Measurements from ENCODE around the gene ID1. TPM values are rescaled to one million over a fixed set of nuclear protein-coding genes. Genes with fewer than 3 reads are reported as not detected.

The ID1 gene
- polyA plus RNA-seq, 2 of the 4 experiments (the other 2 are of a cell fraction): 237 to 432 TPM

- H3K4me3 ChIP-seq: no peak overlapping the region
- ATAC-seq (no peak), FAIRE-seq (no peak), DNase-seq (ENCODE audit: low read depth in 1 of 2, low spot score in 1 of 2) (no peak)
- H3K4me2 ChIP-seq: peak overlapping the region; percentile 61
- CTCF ChIA-PET: interaction anchor here (0.7 to 28.4 kb wide), 12 partner anchors 9 to 155 kb away, joined by 3 to 903 read pairs (median 16); partner anchors contain the start of genes BCL2L1 and ID1
- peaks cover 78% of the 10 kb centered on the region for H3K4me1 ChIP-seq
- H3K27ac ChIP-seq: peak overlapping the region; percentile 93 to 99
- no peaks in the 10 kb centered on the region for H3K9me3 ChIP-seq
- POLR2A ChIA-PET: interaction anchor here (0.6 to 7.0 kb wide), 6 partner anchors 8 to 44 kb away, joined by 3 to 113 read pairs (median 6); partner anchors contain the start of gene ID1
- TF ChIP-seq HMGXB4 (CRISPR knock-in tag; IDR thresholded peaks at IDR 0.05; ENCODE audit: borderline replicate concordance) (no peak), TFCP2L1 (CRISPR knock-in tag; IDR thresholded peaks at IDR 0.05) (no peak), E2F6 (IDR thresholded peaks at IDR 0.05; ENCODE audit: borderline replicate concordance, low read depth) (no peak), ZC3H11A (IDR thresholded peaks at IDR 0.05) (no peak), NR3C1 (IDR thresholded peaks at IDR 0.05) (no peak), POLR2AphosphoS2 (conservative IDR thresholded peaks at IDR 0.05; ENCODE audit: low read length) (no peak; the same call in 1 of the 2 replicates), HEYL (CRISPR knock-in tag; IDR thresholded peaks at IDR 0.05) (no peak), CTCF (IDR thresholded peaks at IDR 0.05) (no peak), EHF (CRISPR knock-in tag; IDR thresholded peaks at IDR 0.05) (no peak), SMC3 (IDR thresholded peaks at IDR 0.05) (no peak), HES2 (IDR thresholded peaks at IDR 0.05) (no peak), KDM5A (IDR thresholded peaks at IDR 0.05) (no peak), POLR2A (IDR thresholded peaks at IDR 0.05; ENCODE audit: low read length) (no peak)
These were observed 37.7 kb upstream of the ID1 start for GRCh38 chr20:31567380-31567720.

GRCh38 chr20:31568041-31568731 lies 36.9 kb upstream of the ID1 start:
- ATAC-seq (no peak), DNase-seq (ENCODE audit: low read depth in 1 of 2, low spot score in 1 of 2) (no peak), FAIRE-seq (no peak)
- ChIA-PET CTCF (interaction anchor here (0.7 to 28.4 kb wide), 18 partner anchors 10 to 155 kb away, joined by 3 to 903 read pairs (median 6); partner anchors contain the start of genes BCL2L1, HM13 and ID1), POLR2A (interaction anchor here (0.6 to 7.0 kb wide), 6 partner anchors 9 to 43 kb away, joined by 3 to 113 read pairs (median 6); partner anchors contain the start of gene ID1)
- peaks cover 73% of the 10 kb centered on the region for H3K4me1 ChIP-seq
- 85% methylated on average over 14 of the region's 21 CpGs for WGBS (ENCODE audit: missing lambda C conversion rate)
- no peak overlapping the region for H3K4me3 ChIP-seq
- H3K27ac ChIP-seq: peak overlapping the region; percentile 93 to 99
- H3K4me2 ChIP-seq: peak overlapping the region; percentile 9
- TF ChIP-seq HOXB13 (CRISPR knock-in tag; IDR thresholded peaks at IDR 0.05; ENCODE audit: low read depth): no peak
- no peak for TF ChIP-seq RAD21 (conservative IDR thresholded peaks at IDR 0.05 in 1 of 2, IDR thresholded peaks at IDR 0.05 in 1 of 2)
- no peak for TF ChIP-seq HDAC2 (IDR thresholded peaks at IDR 0.05)
- no peak for TF ChIP-seq RFX5 (IDR thresholded peaks at IDR 0.05)
- TF ChIP-seq RARB (CRISPR knock-in tag; IDR thresholded peaks at IDR 0.05): no peak
- TF ChIP-seq KDM5A (IDR thresholded peaks at IDR 0.05): no peak
- no peak for TF ChIP-seq E2F6 (IDR thresholded peaks at IDR 0.05; ENCODE audit: borderline replicate concordance, low read depth)
- no peak for TF ChIP-seq NPAS2 (CRISPR knock-in tag; IDR thresholded peaks at IDR 0.05; ENCODE audit: borderline replicate concordance)
- no peak for TF ChIP-seq CHD2 (IDR thresholded peaks at IDR 0.05; ENCODE audit: low read length, partially characterized antibody)
- TF ChIP-seq JUNB (IDR thresholded peaks at IDR 0.05): no peak
- no peak for TF ChIP-seq USF2 (IDR thresholded peaks at IDR 0.05)
- TF ChIP-seq EP300 (IDR thresholded peaks at IDR 0.05): no peak
- no peak for TF ChIP-seq BCL3 (IDR thresholded peaks at IDR 0.05)
- TF ChIP-seq KDM1A (IDR thresholded peaks at IDR 0.05; ENCODE audit: low read depth): no peak
- TF ChIP-seq RNF2 (IDR thresholded peaks at IDR 0.05; ENCODE audit: borderline replicate concordance, low read depth): no peak
- no peak for TF ChIP-seq HOXA7 (CRISPR knock-in tag; IDR thresholded peaks at IDR 0.05)
- no peaks in the 10 kb centered on the region for H3K9me3 ChIP-seq

All from A549 (cell line).